Left ventricle myocardium inferior (tissue), 1 donor: Measurements from ENCODE around the gene BSG. TPM values are rescaled to one million over a fixed set of nuclear protein-coding genes. Genes with fewer than 3 reads are reported as not detected.

Experiments used
- DNase-seq: peaks from one replicate; pipeline ENCODE4 v3.0.0-alpha.2; 2020
- H3K27ac ChIP-seq: fragments of 200-600 bp; replicated peaks from 2 replicates; pipeline ENCODE4 v1.8.0; 2021
- H3K27me3 ChIP-seq: fragments of 200-600 bp; 2 replicates; pipeline ENCODE4 v1.8.0; 2021; ENCODE audit warnings: low read depth
- H3K36me3 ChIP-seq: fragments of 200-600 bp; 2 replicates; pipeline ENCODE4 v1.8.0; 2021
- H3K4me1 ChIP-seq: fragments of 200-600 bp; 2 replicates; pipeline ENCODE4 v1.8.0; 2021
- H3K4me3 ChIP-seq: fragments of 200-600 bp; 2 replicates; pipeline ENCODE4 v1.8.0; 2021; ENCODE audit warnings: mild to moderate bottlenecking, moderate library complexity
- H3K9me3 ChIP-seq: fragments of 200-600 bp; replicated peaks from 2 replicates; pipeline ENCODE4 v1.8.0; 2021
- intact Hi-C: fragments of 100-400 bp; cut with micrococcal nuclease; formaldehyde crosslinking; loops from one replicate; pipeline ENCODE4 v1.11.0; 2022
- total RNA-seq: library from RNA; stranded (reverse); fragmentation: NEBNext Ultra II Directional; extraction: Animal tissue kit (Norgen Biotek cat#: 25700); gene quantifications from one replicate; pipeline ENCODE4 v1.2.1, GENCODE V29; 2021
- TF ChIP-seq, protein P1 (sequence below): fragments of 200-600 bp; IDR thresholded peaks from 2 replicates; pipeline ENCODE4 v1.8.0; 2021; ENCODE audit warnings: antibody characterized with exemption, mild to moderate bottlenecking, borderline replicate concordance
- donor health status: DM: no; HTN: yes; CAD: no; lungs with severe emphysema.

Gene BSG
- total RNA-seq, 1 donor from 2014 or later, result 1,533 TPM

- TF ChIP-seq, protein P1, sequence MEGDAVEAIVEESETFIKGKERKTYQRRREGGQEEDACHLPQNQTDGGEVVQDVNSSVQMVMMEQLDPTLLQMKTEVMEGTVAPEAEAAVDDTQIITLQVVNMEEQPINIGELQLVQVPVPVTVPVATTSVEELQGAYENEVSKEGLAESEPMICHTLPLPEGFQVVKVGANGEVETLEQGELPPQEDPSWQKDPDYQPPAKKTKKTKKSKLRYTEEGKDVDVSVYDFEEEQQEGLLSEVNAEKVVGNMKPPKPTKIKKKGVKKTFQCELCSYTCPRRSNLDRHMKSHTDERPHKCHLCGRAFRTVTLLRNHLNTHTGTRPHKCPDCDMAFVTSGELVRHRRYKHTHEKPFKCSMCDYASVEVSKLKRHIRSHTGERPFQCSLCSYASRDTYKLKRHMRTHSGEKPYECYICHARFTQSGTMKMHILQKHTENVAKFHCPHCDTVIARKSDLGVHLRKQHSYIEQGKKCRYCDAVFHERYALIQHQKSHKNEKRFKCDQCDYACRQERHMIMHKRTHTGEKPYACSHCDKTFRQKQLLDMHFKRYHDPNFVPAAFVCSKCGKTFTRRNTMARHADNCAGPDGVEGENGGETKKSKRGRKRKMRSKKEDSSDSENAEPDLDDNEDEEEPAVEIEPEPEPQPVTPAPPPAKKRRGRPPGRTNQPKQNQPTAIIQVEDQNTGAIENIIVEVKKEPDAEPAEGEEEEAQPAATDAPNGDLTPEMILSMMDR, result no peak
- peaks cover 100% of the 10 kb centered on the region for H3K4me1 ChIP-seq
- peak overlapping the region; percentile 98 for H3K27ac ChIP-seq
- H3K9me3 ChIP-seq, result no peaks in the 10 kb centered on the region
- intact Hi-C loops, result no loop called here
- peaks cover 42% of the 10 kb centered on the region for H3K36me3 ChIP-seq
- DNase-seq, result no peak
- no peaks in the 10 kb centered on the region for H3K27me3 ChIP-seq
- peak overlapping the region; percentile 100 for H3K4me3 ChIP-seq
These were observed 5.3 kb downstream of the BSG start for GRCh38 chr19:577439-578392.

DNA sequence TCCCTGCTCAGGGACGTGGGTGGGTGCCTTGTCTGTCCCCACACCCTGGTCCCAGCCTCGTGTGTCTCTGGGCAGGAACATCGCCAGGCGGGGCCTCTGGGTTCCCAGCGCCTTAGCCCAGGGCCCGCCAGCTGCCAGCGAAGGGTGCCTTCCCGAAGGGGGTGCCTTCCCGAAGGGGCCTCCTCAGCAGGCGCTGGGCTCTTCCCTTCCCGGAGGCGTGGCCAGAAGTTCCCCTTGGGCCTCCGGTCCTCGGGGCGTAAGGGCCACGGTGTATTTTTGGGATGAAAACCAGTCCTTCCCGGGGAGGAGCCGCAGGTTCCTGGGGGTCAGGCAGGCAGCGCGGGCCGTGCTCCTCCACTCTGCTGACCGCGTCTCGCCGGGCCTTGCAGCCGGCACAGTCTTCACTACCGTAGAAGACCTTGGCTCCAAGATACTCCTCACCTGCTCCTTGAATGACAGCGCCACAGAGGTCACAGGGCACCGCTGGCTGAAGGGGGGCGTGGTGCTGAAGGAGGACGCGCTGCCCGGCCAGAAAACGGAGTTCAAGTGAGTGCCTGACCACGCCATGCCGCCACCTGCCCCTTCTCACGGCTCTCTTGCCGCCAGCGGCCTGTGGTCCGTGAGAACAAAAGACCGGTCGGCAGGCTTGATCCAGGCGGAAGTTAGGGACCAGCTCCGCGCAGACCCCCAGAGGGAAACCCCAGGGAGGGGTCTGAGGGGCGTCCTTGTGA is 6.9 kb downstream of the BSG start:
- no peak for DNase-seq
- H3K27me3 ChIP-seq, result no peaks in the 10 kb centered on the region
- peaks cover 100% of the 10 kb centered on the region for H3K4me1 ChIP-seq
- H3K27ac ChIP-seq, result peak overlapping the region; percentile 98
- TF ChIP-seq, protein P1, result no peak
- peaks cover 52% of the 10 kb centered on the region for H3K36me3 ChIP-seq
- H3K4me3 ChIP-seq, result peak overlapping the region; percentile 100
- H3K9me3 ChIP-seq, result no peaks in the 10 kb centered on the region
- intact Hi-C loops, result no loop called here

- Histone ChIP-seq H3K27ac (peak overlapping the region; percentile 98), H3K36me3 (peaks cover 52% of the 10 kb centered on the region), H3K4me3 (peak overlapping the region; percentile 100), H3K27me3 (no peaks in the 10 kb centered on the region), H3K4me1 (peaks cover 97% of the 10 kb centered on the region), H3K9me3 (no peaks in the 10 kb centered on the region)
- intact Hi-C loops, result no loop called here
- TF ChIP-seq, protein P1, result no peak
- no peak for DNase-seq
These were observed 7.4 kb downstream of the BSG start for GRCh38 chr19:579842-580155.

DNA sequence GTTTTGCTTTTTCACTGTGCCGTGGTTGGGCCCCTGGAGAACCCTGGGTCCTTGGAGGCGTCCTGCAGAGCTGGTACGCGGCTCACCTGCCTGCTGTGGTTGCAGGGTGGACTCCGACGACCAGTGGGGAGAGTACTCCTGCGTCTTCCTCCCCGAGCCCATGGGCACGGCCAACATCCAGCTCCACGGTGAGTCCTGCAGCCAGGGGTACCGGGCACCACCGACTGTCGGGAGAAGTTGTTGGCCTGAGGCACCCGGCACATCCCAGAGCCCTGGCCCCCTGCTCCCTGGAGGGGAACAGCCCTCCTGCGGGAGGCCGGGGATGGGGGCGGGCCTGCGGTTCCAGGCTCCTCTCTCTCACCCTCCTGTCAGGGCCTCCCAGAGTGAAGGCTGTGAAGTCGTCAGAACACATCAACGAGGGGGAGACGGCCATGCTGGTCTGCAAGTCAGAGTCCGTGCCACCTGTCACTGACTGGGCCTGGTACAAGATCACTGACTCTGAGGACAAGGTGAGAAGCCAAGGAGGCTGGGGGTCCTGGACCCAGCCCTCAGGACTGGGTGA is 8.0 kb downstream of the BSG start:
- Histone ChIP-seq H3K4me1 (peaks cover 91% of the 10 kb centered on the region), H3K4me3 (no peak overlapping the region), H3K27me3 (no peaks in the 10 kb centered on the region), H3K27ac (peak overlapping the region; percentile 98), H3K9me3 (no peaks in the 10 kb centered on the region), H3K36me3 (peaks cover 52% of the 10 kb centered on the region)
- TF ChIP-seq, protein P1, result no peak
- DNase-seq, result no peak
- intact Hi-C loops, result no loop called here

GRCh38 chr19:581399-582111 is 9.2 kb downstream of the BSG start:
- peaks cover 52% of the 10 kb centered on the region for H3K36me3 ChIP-seq
- no peak overlapping the region for H3K4me3 ChIP-seq
- intact Hi-C loops, result no loop called here
- peaks cover 79% of the 10 kb centered on the region for H3K4me1 ChIP-seq
- no peaks in the 10 kb centered on the region for H3K9me3 ChIP-seq
- peak overlapping the region; percentile 60 for H3K27ac ChIP-seq
- peaks cover 10% of the 10 kb centered on the region for H3K27me3 ChIP-seq
- no peak for DNase-seq
- TF ChIP-seq, protein P1, result no peak
